Smooth muscle cell (in vitro differentiated cells): Measurements from ENCODE around the gene PXN. TPM values are rescaled to one million over a fixed set of nuclear protein-coding genes. Genes with fewer than 3 reads are reported as not detected.

Experiments
- DNase-seq: peaks from one replicate; lab custom pipeline; 2025; ENCODE audit not compliant: unreplicated experiment; lab: John Stamatoyannopoulos, UW
- H2AFZ ChIP-seq: fragments of 200-600 bp; sonication (generic); 2 replicates; pipeline ENCODE4 v1.6.0; 2016; ENCODE audit warnings: antibody characterized with exemption, low read depth, mild to moderate bottlenecking
- H3F3A ChIP-seq: fragments of 200-600 bp; sonication (generic); 2 replicates; pipeline ENCODE4 v1.6.0; 2017; ENCODE audit warnings: antibody characterized with exemption, low read depth
- H3K27ac ChIP-seq: fragments of 200-600 bp; sonication (generic); 2 replicates; pipeline ENCODE4 v1.5.1; 2016; ENCODE audit warnings: low read depth, mild to moderate bottlenecking
- H3K27me3 ChIP-seq: fragments of 200-600 bp; sonication (generic); 2 replicates; pipeline ENCODE4 v1.6.1; 2016; ENCODE audit warnings: low read depth, mild to moderate bottlenecking
- H3K36me3 ChIP-seq: fragments of 200-600 bp; sonication (generic); 2 replicates; pipeline ENCODE4 v1.5.1; 2016; ENCODE audit warnings: low read depth
- H3K4me1 ChIP-seq: fragments of 200-600 bp; sonication (generic); 2 replicates; pipeline ENCODE4 v1.5.1; 2016; ENCODE audit warnings: low read depth
- H3K4me2 ChIP-seq: fragments of 200-600 bp; sonication (generic); 2 replicates; pipeline ENCODE4 v1.6.0; 2016; ENCODE audit warnings: mild to moderate bottlenecking
- H3K4me3 ChIP-seq: fragments of 200-600 bp; sonication (generic); 2 replicates; pipeline ENCODE4 v1.5.1; 2016; ENCODE audit warnings: mild to moderate bottlenecking
- H3K79me2 ChIP-seq: fragments of 200-600 bp; sonication (generic); 2 replicates; pipeline ENCODE4 v1.6.0; 2016; ENCODE audit warnings: low read depth, mild to moderate bottlenecking
- H3K9ac ChIP-seq: fragments of 200-600 bp; sonication (generic); 2 replicates; pipeline ENCODE4 v1.6.0; 2016; ENCODE audit warnings: low read depth
- H3K9me3 ChIP-seq: fragments of 200-600 bp; sonication (generic); replicated peaks from 2 replicates; pipeline ENCODE4 v1.5.1; 2016; ENCODE audit warnings: low read depth
- H4K20me1 ChIP-seq: fragments of 200-600 bp; sonication (generic); 2 replicates; pipeline ENCODE4 v1.6.0; 2016; ENCODE audit warnings: low read depth
- CTCF ChIP-seq: fragments of 200-600 bp; sonication (generic); IDR thresholded peaks from 2 replicates; pipeline ENCODE4 v1.5.1; 2017; ENCODE audit warnings: borderline replicate concordance, mild to moderate bottlenecking, antibody characterized with exemption; ENCODE audit not compliant: insufficient read depth, poor library complexity, severe bottlenecking
- WGBS: methylation state at CpG from one replicate; pipeline ENCODE4 v1.1.7; 2016; ENCODE audit warnings: low lambda C conversion rate; 5-methylcytosine and 5-hydroxymethylcytosine counted together
- polyA plus RNA-seq: library from polyadenylated mRNA; unstranded; fragments of >200 nt; fragmentation: Nextera tagmentation; extraction: Ambion mirVana; gene quantifications from 2 replicates; pipeline ENCODE4 v1.2.1, GENCODE V29; 2016
- total RNA-seq: library from RNA; depleted of rRNA; stranded (reverse); fragments of >200 nt; gene quantifications from 2 replicates; pipeline ENCODE4 v1.2.3, GENCODE V29; 2014

Gene PXN
- total RNA-seq = 16.6 and 17.2 TPM in 2 replicates
- 27.0 and 61.2 TPM in 2 replicates for polyA plus RNA-seq

- H3K4me2 ChIP-seq = peak within 1 kb of the TSS; percentile 97
- no peaks in the 10 kb centered on the region for H3K36me3 ChIP-seq
- no peaks in the 10 kb centered on the region for H3K9me3 ChIP-seq
- peak; percentile 68 for DNase-seq
- H4K20me1 ChIP-seq = peaks cover 41% of the 10 kb centered on the region
- H3K27ac ChIP-seq = peak within 1 kb of the TSS; percentile 78
- peaks cover 28% of the 10 kb centered on the region for H3K4me1 ChIP-seq
- peaks cover 9% of the 10 kb centered on the region for H3F3A ChIP-seq
- peak within 1 kb of the TSS; percentile 62 for H2AFZ ChIP-seq
- H3K4me3 ChIP-seq = peak within 1 kb of the TSS; percentile 97
- H3K9ac ChIP-seq = peak within 1 kb of the TSS; percentile 92
- WGBS = 8% methylated on average over 20 of the region's 81 CpGs
- peak; percentile 83 for TF ChIP-seq CTCF
- no peaks in the 10 kb centered on the region for H3K27me3 ChIP-seq
- H3K79me2 ChIP-seq = peaks cover 47% of the 10 kb centered on the region
Measured at GRCh38 chr12:120265473-120266179, at the start of gene PXN. Gene PXN, minus strand, starts transcription at chr12:120265730. Its CDS starts 101 bp downstream, at chr12:120265629.

- Histone ChIP-seq H4K20me1 (no peaks in the 10 kb centered on the region), H3K36me3 (no peaks in the 10 kb centered on the region), H3K9me3 (no peaks in the 10 kb centered on the region), H3K4me3 (no peak overlapping the region), H3K4me1 (peaks cover 7% of the 10 kb centered on the region), H3K79me2 (no peaks in the 10 kb centered on the region), H2AFZ (no peak overlapping the region), H3K27ac (no peak overlapping the region), H3K27me3 (no peaks in the 10 kb centered on the region), H3F3A (peaks cover 3% of the 10 kb centered on the region), H3K4me2 (no peak overlapping the region), H3K9ac (no peak overlapping the region)
- DNase-seq = no peak
- no peak for TF ChIP-seq CTCF
- WGBS = 59% methylated on average over 5 of the region's 5 CpGs
Measured at GRCh38 chr12:120314220-120314619, 48.7 kb upstream of the PXN start.

- peak; percentile 33 for DNase-seq
- Histone ChIP-seq H3K4me2 (peak within 1 kb of the TSS; percentile 84), H3K4me3 (peak within 1 kb of the TSS; percentile 77), H3K36me3 (no peaks in the 10 kb centered on the region), H2AFZ (peak within 1 kb of the TSS; percentile 99), H3K9ac (peak within 1 kb of the TSS; percentile 50), H3K27me3 (no peaks in the 10 kb centered on the region), H3K79me2 (no peaks in the 10 kb centered on the region), H4K20me1 (no peaks in the 10 kb centered on the region), H3F3A (no peaks in the 10 kb centered on the region), H3K9me3 (no peaks in the 10 kb centered on the region), H3K27ac (no peak within 1 kb of the TSS), H3K4me1 (no peaks in the 10 kb centered on the region)
- WGBS = 14% methylated on average over 28 of the region's 31 CpGs
- peak; percentile 76 for TF ChIP-seq CTCF
Measured at GRCh38 chr12:120301962-120302815, 36.7 kb upstream of the PXN start, which contains the start of gene SIRT4. Gene SIRT4, plus strand, starts transcription at chr12:120302321. Its CDS starts 1,241 bp downstream, at chr12:120303562.
